Mammary epithelial cell (primary cell): Measurements from ENCODE around the gene FOXO1.

Experiments used
- CTCF ChIP-seq, 2 donors: IDR thresholded peaks in 1 of 2; conservative IDR thresholded peaks in 1 of 2; 2 replicates each; pipeline ENCODE4 v1.5.1; 2011 to 2012; ENCODE audit warnings: inconsistent platforms in 2 of 2, low read length in 2 of 2, mild to moderate bottlenecking in 2 of 2, control low read depth in 1 of 2, low read depth in 1 of 2; ENCODE audit not compliant: insufficient read depth in 1 of 2; ENCODE audit errors: extremely low read depth in 1 of 2
- EZH2 ChIP-seq: IDR thresholded peaks from 2 replicates; pipeline ENCODE4 v1.6.1; 2012; ENCODE audit warnings: low read length, inconsistent platforms, borderline replicate concordance

GRCh38 chr13:40549500-40550094 is 116.8 kb downstream of the FOXO1 start:
- TF ChIP-seq CTCF (conservative IDR thresholded peaks at IDR 0.05 in 1 of 2, IDR thresholded peaks at IDR 0.05 in 1 of 2; ENCODE audit: extremely low read depth in 1 of 2, insufficient read depth in 1 of 2, low read depth in 1 of 2, low read length in 2 of 2) (no peak), EZH2 (no peak)
